ENCODE results near the gene NFIB. TPM values are rescaled to one million over a fixed set of nuclear protein-coding genes. Genes with fewer than 3 reads are reported as not detected.

Gene NFIB
- total RNA-seq, 2 experiments from 2014 or later, result not detected

- no peak overlapping the region for H3K4me3 Mint-ChIP-seq
- DNase-seq (no peak), ATAC-seq (no peak)
- POLR2A ChIA-PET, result interaction anchor here (0.6 kb wide), 1 partner anchor 71 kb away, joined by 3 read pairs; no protein-coding TSS in a partner anchor
- no peaks in the 10 kb centered on the region for H3K9me3 Mint-ChIP-seq
- H3K27ac Mint-ChIP-seq, result no peak overlapping the region
- no peaks in the 10 kb centered on the region for H3K4me1 Mint-ChIP-seq (ENCODE audit: low read depth)
- no peaks in the 10 kb centered on the region for H3K36me3 Mint-ChIP-seq (ENCODE audit: low read depth)
- CTCF ChIA-PET, result no interaction called here
- intact Hi-C loops (cut with micrococcal nuclease), result no loop called here
- no peaks in the 10 kb centered on the region for H3K27me3 Mint-ChIP-seq
- no peak for TF ChIP-seq CTCF (IDR thresholded peaks at IDR 0.05)
Measured at GRCh38 chr9:14221119-14221518, 92.8 kb downstream of the NFIB start.

GRCh38 chr9:14220256-14220655, 93.7 kb downstream of the NFIB start:
- CTCF ChIA-PET, result no interaction called here
- Mint-ChIP-seq H3K27ac (no peak overlapping the region), H3K27me3 (no peaks in the 10 kb centered on the region), H3K4me1 (ENCODE audit: low read depth) (no peaks in the 10 kb centered on the region), H3K9me3 (no peaks in the 10 kb centered on the region), H3K4me3 (no peak overlapping the region), H3K36me3 (ENCODE audit: low read depth) (no peaks in the 10 kb centered on the region)
- intact Hi-C loops (cut with micrococcal nuclease), result no loop called here
- POLR2A ChIA-PET, result no interaction called here
- no peak for ATAC-seq
- no peak for TF ChIP-seq CTCF (IDR thresholded peaks at IDR 0.05)
- no peak for DNase-seq

GRCh38 chr9:14219850-14220249, 94.1 kb downstream of the NFIB start:
- H3K4me1 Mint-ChIP-seq (ENCODE audit: low read depth), result no peaks in the 10 kb centered on the region
- intact Hi-C loops (cut with micrococcal nuclease), result no loop called here
- no peaks in the 10 kb centered on the region for H3K36me3 Mint-ChIP-seq (ENCODE audit: low read depth)
- DNase-seq, result no peak
- TF ChIP-seq CTCF (IDR thresholded peaks at IDR 0.05), result no peak
- no peaks in the 10 kb centered on the region for H3K27me3 Mint-ChIP-seq
- ATAC-seq, result no peak
- H3K4me3 Mint-ChIP-seq, result no peak overlapping the region
- no peaks in the 10 kb centered on the region for H3K9me3 Mint-ChIP-seq
- ChIA-PET CTCF (no interaction called here), POLR2A (no interaction called here)
- H3K27ac Mint-ChIP-seq, result no peak overlapping the region

GRCh38 chr9:14218253-14218652, 95.7 kb downstream of the NFIB start:
- no peak for DNase-seq
- ChIA-PET CTCF (no interaction called here), POLR2A (no interaction called here)
- H3K4me1 Mint-ChIP-seq (ENCODE audit: low read depth), result no peaks in the 10 kb centered on the region
- no peak overlapping the region for H3K4me3 Mint-ChIP-seq
- TF ChIP-seq CTCF (IDR thresholded peaks at IDR 0.05), result no peak
- ATAC-seq, result no peak
- no peaks in the 10 kb centered on the region for H3K36me3 Mint-ChIP-seq (ENCODE audit: low read depth)
- intact Hi-C loops (cut with micrococcal nuclease), result no loop called here
- no peaks in the 10 kb centered on the region for H3K27me3 Mint-ChIP-seq
- H3K9me3 Mint-ChIP-seq, result no peaks in the 10 kb centered on the region
- H3K27ac Mint-ChIP-seq, result no peak overlapping the region

GRCh38 chr9:14216612-14217194, 97.2 kb downstream of the NFIB start:
- H3K4me3 Mint-ChIP-seq, result no peak overlapping the region
- no peaks in the 10 kb centered on the region for H3K9me3 Mint-ChIP-seq
- no peaks in the 10 kb centered on the region for H3K27me3 Mint-ChIP-seq
- ChIA-PET POLR2A (interaction anchor here (0.9 kb wide), 1 partner anchor 137 kb away, joined by 4 read pairs; no protein-coding TSS in a partner anchor), CTCF (no interaction called here)
- H3K27ac Mint-ChIP-seq, result no peak overlapping the region
- no peak for ATAC-seq
- no peaks in the 10 kb centered on the region for H3K36me3 Mint-ChIP-seq (ENCODE audit: low read depth)
- DNase-seq, result no peak
- no peaks in the 10 kb centered on the region for H3K4me1 Mint-ChIP-seq (ENCODE audit: low read depth)
- TF ChIP-seq CTCF (IDR thresholded peaks at IDR 0.05), result no peak
- intact Hi-C loops (cut with micrococcal nuclease), result no loop called here
